Measurements from ENCODE around the gene IQGAP3. TPM values are rescaled to one million over a fixed set of nuclear protein-coding genes. Genes with fewer than 3 reads are reported as not detected.

The IQGAP3 gene
- total and polyA plus RNA-seq, 2 experiments from 2014 or later = 5.2 to 5.7 TPM

DNA sequence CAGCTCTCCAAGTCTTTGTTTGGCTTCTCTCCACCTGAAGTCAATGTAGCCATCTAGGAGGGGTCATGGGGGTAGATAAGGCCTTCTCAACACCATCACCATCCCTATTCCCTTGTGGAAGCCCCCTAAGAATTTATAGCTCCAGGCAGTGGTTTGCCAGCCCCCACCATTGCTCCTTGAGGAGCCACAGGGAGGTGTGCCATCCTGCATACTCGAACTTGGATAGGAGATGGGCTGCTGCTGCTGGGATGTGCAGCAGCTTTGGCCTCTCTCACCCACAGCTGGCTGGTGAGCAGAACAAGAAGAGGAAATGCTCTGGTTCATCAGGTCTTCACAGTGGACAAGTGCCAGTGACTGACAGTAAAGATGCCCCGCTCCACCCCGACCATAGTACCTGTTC lies 24.1 kb upstream of the IQGAP3 start:
- Histone ChIP-seq H3K79me2 (peaks cover 30% of the 10 kb centered on the region), H3K9me3 (ENCODE audit: low read depth) (no peaks in the 10 kb centered on the region), H3K27ac (no peak overlapping the region), H3K36me3 (replicated peaks; ENCODE audit: insufficient read depth, low read depth) (no peaks in the 10 kb centered on the region), H3K27me3 (no peaks in the 10 kb centered on the region), H2AFZ (no peak overlapping the region), H3K4me2 (no peak overlapping the region), H3K4me1 (ENCODE audit: insufficient read depth) (peaks cover 8% of the 10 kb centered on the region), H3K9me2 (replicated peaks; ENCODE audit: insufficient read depth) (no peaks in the 10 kb centered on the region), H4K20me1 (ENCODE audit: insufficient read depth, poor library complexity, severe bottlenecking) (no peaks in the 10 kb centered on the region), H3K4me3 (no peak overlapping the region)
- WGBS (ENCODE audit: low lambda C conversion rate, missing lambda C conversion rate) = 97% methylated on average over 3 of the region's 3 CpGs
- no peak for DNase-seq (ENCODE audit: low spot score)
- no peak for TF ChIP-seq EZH2phosphoT487 (IDR thresholded peaks at IDR 0.05; ENCODE audit: low read depth, severe bottlenecking, unreplicated experiment)
- TF ChIP-seq, protein P1, sequence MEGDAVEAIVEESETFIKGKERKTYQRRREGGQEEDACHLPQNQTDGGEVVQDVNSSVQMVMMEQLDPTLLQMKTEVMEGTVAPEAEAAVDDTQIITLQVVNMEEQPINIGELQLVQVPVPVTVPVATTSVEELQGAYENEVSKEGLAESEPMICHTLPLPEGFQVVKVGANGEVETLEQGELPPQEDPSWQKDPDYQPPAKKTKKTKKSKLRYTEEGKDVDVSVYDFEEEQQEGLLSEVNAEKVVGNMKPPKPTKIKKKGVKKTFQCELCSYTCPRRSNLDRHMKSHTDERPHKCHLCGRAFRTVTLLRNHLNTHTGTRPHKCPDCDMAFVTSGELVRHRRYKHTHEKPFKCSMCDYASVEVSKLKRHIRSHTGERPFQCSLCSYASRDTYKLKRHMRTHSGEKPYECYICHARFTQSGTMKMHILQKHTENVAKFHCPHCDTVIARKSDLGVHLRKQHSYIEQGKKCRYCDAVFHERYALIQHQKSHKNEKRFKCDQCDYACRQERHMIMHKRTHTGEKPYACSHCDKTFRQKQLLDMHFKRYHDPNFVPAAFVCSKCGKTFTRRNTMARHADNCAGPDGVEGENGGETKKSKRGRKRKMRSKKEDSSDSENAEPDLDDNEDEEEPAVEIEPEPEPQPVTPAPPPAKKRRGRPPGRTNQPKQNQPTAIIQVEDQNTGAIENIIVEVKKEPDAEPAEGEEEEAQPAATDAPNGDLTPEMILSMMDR (IDR thresholded peaks at IDR 0.05; ENCODE audit: poor library complexity) = no peak
- no peak for TF ChIP-seq EZH2 (IDR thresholded peaks at IDR 0.05; ENCODE audit: borderline replicate concordance)

DNA sequence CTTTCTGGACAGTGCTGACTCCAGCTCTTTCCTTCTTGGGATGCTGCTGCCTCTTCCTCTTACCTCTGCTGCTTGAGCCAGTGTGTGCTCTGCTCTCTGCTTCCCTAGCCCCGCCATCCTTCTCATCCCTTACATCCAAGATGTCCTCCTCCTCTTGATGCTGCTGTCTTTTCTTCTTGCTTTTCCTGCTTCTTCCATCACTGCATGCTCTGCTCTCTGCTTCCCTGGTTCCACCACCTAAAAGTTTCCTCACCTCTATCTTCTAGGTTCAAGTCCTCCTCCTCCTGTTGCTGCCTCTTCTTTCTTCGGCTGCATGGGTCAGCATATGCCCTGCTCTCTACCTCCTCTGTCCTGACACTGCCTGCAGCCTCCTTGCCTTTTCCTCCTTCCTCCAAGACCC lies 22.7 kb upstream of the IQGAP3 start:
- DNase-seq (ENCODE audit: low spot score) = no peak
- no peak overlapping the region for H3K27ac ChIP-seq
- WGBS (ENCODE audit: low lambda C conversion rate, missing lambda C conversion rate) = 100% methylated on average over 2 of the region's 2 CpGs
- peaks cover 3% of the 10 kb centered on the region for H3K4me1 ChIP-seq (ENCODE audit: insufficient read depth)
- H4K20me1 ChIP-seq (ENCODE audit: insufficient read depth, poor library complexity, severe bottlenecking) = no peaks in the 10 kb centered on the region
- no peaks in the 10 kb centered on the region for H3K36me3 ChIP-seq (replicated peaks; ENCODE audit: insufficient read depth, low read depth)
- no peaks in the 10 kb centered on the region for H3K27me3 ChIP-seq
- peaks cover 22% of the 10 kb centered on the region for H3K79me2 ChIP-seq
- no peak overlapping the region for H2AFZ ChIP-seq
- H3K4me3 ChIP-seq = no peak overlapping the region
- H3K9me2 ChIP-seq (replicated peaks; ENCODE audit: insufficient read depth) = no peaks in the 10 kb centered on the region
- H3K9me3 ChIP-seq (ENCODE audit: low read depth) = no peaks in the 10 kb centered on the region
- TF ChIP-seq, protein P1 (IDR thresholded peaks at IDR 0.05; ENCODE audit: poor library complexity) = no peak
- TF ChIP-seq EZH2phosphoT487 (IDR thresholded peaks at IDR 0.05; ENCODE audit: low read depth, severe bottlenecking, unreplicated experiment) (no peak), EZH2 (IDR thresholded peaks at IDR 0.05; ENCODE audit: borderline replicate concordance) (no peak)
- no peak overlapping the region for H3K4me2 ChIP-seq

GRCh38 chr1:156594190-156594589 lies 21.8 kb upstream of the IQGAP3 start:
- no peak overlapping the region for H3K4me2 ChIP-seq
- no peaks in the 10 kb centered on the region for H3K27me3 ChIP-seq
- H3K9me2 ChIP-seq (replicated peaks; ENCODE audit: insufficient read depth) = no peaks in the 10 kb centered on the region
- no peaks in the 10 kb centered on the region for H4K20me1 ChIP-seq (ENCODE audit: insufficient read depth, poor library complexity, severe bottlenecking)
- H3K9me3 ChIP-seq (ENCODE audit: low read depth) = no peaks in the 10 kb centered on the region
- no peaks in the 10 kb centered on the region for H3K36me3 ChIP-seq (replicated peaks; ENCODE audit: insufficient read depth, low read depth)
- H3K27ac ChIP-seq = no peak overlapping the region
- no peak overlapping the region for H2AFZ ChIP-seq
- peaks cover 15% of the 10 kb centered on the region for H3K79me2 ChIP-seq
- DNase-seq (ENCODE audit: low spot score) = no peak
- H3K4me3 ChIP-seq = no peak overlapping the region
- WGBS (ENCODE audit: low lambda C conversion rate, missing lambda C conversion rate) = 85% methylated on average over 3 of the region's 3 CpGs
- TF ChIP-seq EZH2 (IDR thresholded peaks at IDR 0.05; ENCODE audit: borderline replicate concordance) = no peak
- no peak for TF ChIP-seq EZH2phosphoT487 (IDR thresholded peaks at IDR 0.05; ENCODE audit: low read depth, severe bottlenecking, unreplicated experiment)
- TF ChIP-seq, protein P1 (IDR thresholded peaks at IDR 0.05; ENCODE audit: poor library complexity) = no peak
- peaks cover 3% of the 10 kb centered on the region for H3K4me1 ChIP-seq (ENCODE audit: insufficient read depth)

- peaks cover 12% of the 10 kb centered on the region for H3K79me2 ChIP-seq
- no peaks in the 10 kb centered on the region for H4K20me1 ChIP-seq (ENCODE audit: insufficient read depth, poor library complexity, severe bottlenecking)
- H3K9me3 ChIP-seq (ENCODE audit: low read depth) = no peaks in the 10 kb centered on the region
- H3K27ac ChIP-seq = no peak overlapping the region
- no peak overlapping the region for H3K4me2 ChIP-seq
- no peak overlapping the region for H3K4me3 ChIP-seq
- H3K4me1 ChIP-seq (ENCODE audit: insufficient read depth) = peaks cover 3% of the 10 kb centered on the region
- H2AFZ ChIP-seq = no peak overlapping the region
- DNase-seq (ENCODE audit: low spot score) = no peak
- H3K27me3 ChIP-seq = no peaks in the 10 kb centered on the region
- no peaks in the 10 kb centered on the region for H3K9me2 ChIP-seq (replicated peaks; ENCODE audit: insufficient read depth)
- WGBS (ENCODE audit: low lambda C conversion rate, missing lambda C conversion rate) = 96% methylated on average over 8 of the region's 8 CpGs
- TF ChIP-seq EZH2phosphoT487 (IDR thresholded peaks at IDR 0.05; ENCODE audit: low read depth, severe bottlenecking, unreplicated experiment) = no peak
- H3K36me3 ChIP-seq (replicated peaks; ENCODE audit: insufficient read depth, low read depth) = no peaks in the 10 kb centered on the region
Observed at GRCh38 chr1:156593661-156593989, 21.3 kb upstream of the IQGAP3 start.
